Activated CD4-positive, alpha-beta T cell treated with anti-CD3 and anti-CD28 coated beads, Interleukin-2, Interleukin-6, amounts not matched to agents 100 ng/mL and 50 ng/mL, durations not matched to agents 16 hours and 8 hours (primary cell): ENCODE measurements around the gene NRXN2.

Experiments
- DNase-seq: peaks from one replicate; pipeline ENCODE4 v3.0.0-alpha.2; 2020

The NRXN2 gene

GRCh38 chr11:64583296-64584262 is 139.4 kb downstream of the NRXN2 start:
- no peak for DNase-seq

GRCh38 chr11:64582885-64583284 is 140.1 kb downstream of the NRXN2 start:
- DNase-seq, result no peak

- no peak for DNase-seq
These were observed 141.9 kb downstream of the NRXN2 start for GRCh38 chr11:64581057-64581523.

GRCh38 chr11:64580412-64580811 is 142.6 kb downstream of the NRXN2 start:
- no peak for DNase-seq

GRCh38 chr11:64577202-64577601 is 145.8 kb downstream of the NRXN2 start:
- DNase-seq, result no peak

GRCh38 chr11:64572143-64572542 is 150.9 kb downstream of the NRXN2 start:
- DNase-seq, result no peak

- no peak for DNase-seq
These were observed 151.4 kb downstream of the NRXN2 start for GRCh38 chr11:64571410-64572091.

- DNase-seq, result no peak
These were observed 152.0 kb downstream of the NRXN2 start for GRCh38 chr11:64571050-64571409.

GRCh38 chr11:64570341-64570740 is 152.7 kb downstream of the NRXN2 start:
- no peak for DNase-seq

GRCh38 chr11:64569300-64569970 is 153.6 kb downstream of the NRXN2 start:
- no peak for DNase-seq

- no peak for DNase-seq
These were observed 154.3 kb downstream of the NRXN2 start for GRCh38 chr11:64568584-64569140.

GRCh38 chr11:64568041-64568571 is 154.9 kb downstream of the NRXN2 start:
- DNase-seq, result no peak

- DNase-seq, result no peak
These were observed 155.8 kb downstream of the NRXN2 start for GRCh38 chr11:64566915-64567891.

GRCh38 chr11:64566042-64566914 is 156.7 kb downstream of the NRXN2 start:
- DNase-seq, result peak; percentile 56

GRCh38 chr11:64564947-64565889 is 157.8 kb downstream of the NRXN2 start:
- no peak for DNase-seq

GRCh38 chr11:64564419-64564818 is 158.6 kb downstream of the NRXN2 start:
- no peak for DNase-seq

- no peak for DNase-seq
These were observed 159.0 kb downstream of the NRXN2 start for GRCh38 chr11:64563966-64564365.

GRCh38 chr11:64562723-64563351 is 160.2 kb downstream of the NRXN2 start:
- no peak for DNase-seq
